A549 (cell line): ENCODE data around the gene CFL1. TPM values are rescaled to one million over a fixed set of nuclear protein-coding genes. Genes with fewer than 3 reads are reported as not detected.

Experiments used
- ATAC-seq, 2 experiments: fragments of 200-7000 bp in 1 of 2; fragments of >200 bp in 1 of 2; cut with Nextera tagmentation in 1 of 2; cut with Tn5 transposase in 1 of 2; 3 replicates each; pipeline versions ENCODE4 v1.8.0 to v1.9.1; 2018 to 2020; ENCODE audit warnings: mild to moderate bottlenecking in 1 of 2, moderate library complexity in 1 of 2
- CTCF ChIA-PET: fragments of 300-600 bp; sonication (Branson Sonifier 250); formaldehyde crosslinking; extraction: SDS; loops from one replicate; lab custom pipeline; 2021; ENCODE audit warnings: antibody characterized with exemption, inconsistent platforms; lab: Yijun Ruan, JAX
- POLR2A ChIA-PET: fragments of 350-600 bp; formaldehyde crosslinking; extraction: SDS; loops from one replicate; lab custom pipeline; 2021; ENCODE audit warnings: antibody characterized with exemption, inconsistent platforms; lab: Yijun Ruan, JAX
- DNase-seq, 2 experiments: peaks; one replicate each; pipeline versions ENCODE4 v3.0.0 to v3.0.0-alpha.2; 2011 to 2016; ENCODE audit warnings: low read depth in 1 of 2, low spot score in 1 of 2
- FAIRE-seq: peaks from 2 replicates; lab custom pipeline; 2011; peaks lifted over from hg19 to GRCh38; lab: Jason Lieb, UNC
- H3K27ac ChIP-seq, 2 experiments: fragments of >200 bp; sonication (Bioruptor Twin); formaldehyde crosslinking; 3 replicates each; pipeline ENCODE4 v1.5.1; 2016 to 2017
- H3K4me1 ChIP-seq: fragments of >200 bp; sonication (Bioruptor Twin); formaldehyde crosslinking; 3 replicates; pipeline ENCODE4 v1.6.1; 2016
- H3K4me2 ChIP-seq: fragments of >200 bp; sonication (Bioruptor Twin); formaldehyde crosslinking; 3 replicates; pipeline ENCODE4 v1.6.1; 2016
- H3K4me3 ChIP-seq: fragments of >200 bp; sonication (Bioruptor Twin); formaldehyde crosslinking; 3 replicates; pipeline ENCODE4 v1.5.1; 2016
- H3K9me3 ChIP-seq: fragments of >200 bp; sonication (Bioruptor Twin); formaldehyde crosslinking; 3 replicates; pipeline ENCODE4 v1.6.1; 2016
- BHLHE40 ChIP-seq: IDR thresholded peaks from 2 replicates; pipeline ENCODE4 v1.6.1; 2012; ENCODE audit warnings: low read depth, low read length, inconsistent platforms
- CBX2 ChIP-seq: fragments of 200-600 bp; sonication (generic); IDR thresholded peaks from 2 replicates; pipeline ENCODE4 v1.6.1; 2016; ENCODE audit warnings: low read depth, mild to moderate bottlenecking, borderline replicate concordance
- CBX8 ChIP-seq: fragments of 200-600 bp; sonication (generic); IDR thresholded peaks from 2 replicates; pipeline ENCODE4 v1.6.1; 2016
- ESRRA ChIP-seq: fragments of 150-350 bp; IDR thresholded peaks from 2 replicates; pipeline ENCODE4 v1.6.1; 2014; ENCODE audit warnings: mild to moderate bottlenecking, low read length, borderline replicate concordance
- GATA3 ChIP-seq: IDR thresholded peaks from 2 replicates; pipeline ENCODE4 v1.6.1; 2012; ENCODE audit warnings: borderline replicate concordance
- HEYL ChIP-seq: fragments of 250-450 bp; sonication (Bioruptor Pico); IDR thresholded peaks from 2 replicates; pipeline ENCODE4 v1.8.0; 2021; ENCODE audit warnings: mild to moderate bottlenecking, moderate library complexity
- HOXA7 ChIP-seq: fragments of 250-450 bp; sonication (Bioruptor Pico); IDR thresholded peaks from 2 replicates; pipeline ENCODE4 v1.5.0; 2020; ENCODE audit warnings: mild to moderate bottlenecking, moderate library complexity
- HOXB13 ChIP-seq: fragments of 250-450 bp; sonication (Bioruptor Pico); IDR thresholded peaks from 2 replicates; pipeline ENCODE4 v1.5.0; 2020; ENCODE audit warnings: low read depth, mild to moderate bottlenecking, moderate library complexity
- KDM5A ChIP-seq: fragments of 200-600 bp; sonication (generic); IDR thresholded peaks from 2 replicates; pipeline ENCODE4 v1.6.1; 2016; ENCODE audit warnings: antibody characterized with exemption, mild to moderate bottlenecking
- NPAS2 ChIP-seq: fragments of 250-450 bp; sonication (Bioruptor Pico); IDR thresholded peaks from 2 replicates; pipeline ENCODE4 v1.8.0; 2022; ENCODE audit warnings: mild to moderate bottlenecking, moderate library complexity, borderline replicate concordance
- PHF8 ChIP-seq: fragments of 200-600 bp; sonication (generic); IDR thresholded peaks from 2 replicates; pipeline ENCODE4 v1.6.1; 2016; ENCODE audit warnings: low read depth, mild to moderate bottlenecking, antibody characterized with exemption, moderate library complexity, borderline replicate concordance
- POLR2A ChIP-seq: IDR thresholded peaks from 2 replicates; pipeline ENCODE4 v1.6.1; 2012; ENCODE audit warnings: mild to moderate bottlenecking, low read length
- TFCP2L1 ChIP-seq: fragments of 250-450 bp; sonication (Bioruptor Pico); IDR thresholded peaks from 2 replicates; pipeline ENCODE4 v1.5.0; 2021; ENCODE audit warnings: mild to moderate bottlenecking
- TP53 ChIP-seq: fragments of 250-450 bp; sonication (Bioruptor Pico); IDR thresholded peaks from 2 replicates; pipeline ENCODE4 v1.5.0; 2021; ENCODE audit warnings: mild to moderate bottlenecking, moderate library complexity
- ZC3H11A ChIP-seq: fragments of 450-650 bp; IDR thresholded peaks from 2 replicates; pipeline ENCODE4 v1.6.1; 2014; ENCODE audit warnings: antibody characterized with exemption, mild to moderate bottlenecking
- ZSCAN20 ChIP-seq: fragments of 250-450 bp; sonication (Bioruptor Pico); IDR thresholded peaks from 2 replicates; pipeline ENCODE4 v1.8.0; 2022; ENCODE audit warnings: mild to moderate bottlenecking, moderate library complexity
- WGBS: methylation state at CpG from one replicate; pipeline ENCODE4 v1.1.6; 2017; ENCODE audit errors: missing lambda C conversion rate; 5-methylcytosine and 5-hydroxymethylcytosine counted together
- polyA plus RNA-seq, 4 experiments: library from polyadenylated mRNA; depleted of rRNA in 3 of 4; stranded (reverse); fragments of >200 nt; fragmentation: RNase III in 1 of 4; extraction: RNeasy Plus Mini Kit Qiagen cat#74134 plus additional on column Dnase treatment in 1 of 4; gene quantifications; 2 replicates in 3 of 4; 3 replicates in 1 of 4; pipeline ENCODE4 v1.2.3, GENCODE V29; 2011 to 2017
- TF ChIP-seq, protein P1 (sequence below): fragments of 200-600 bp; sonication (generic); IDR thresholded peaks from 2 replicates; pipeline ENCODE4 v1.6.1; 2016; ENCODE audit warnings: antibody characterized with exemption, mild to moderate bottlenecking, moderate library complexity
- TF ChIP-seq, protein P2 (sequence below): IDR thresholded peaks from 2 replicates; pipeline ENCODE4 v1.6.1; 2012; ENCODE audit warnings: low read depth, borderline replicate concordance
- TF ChIP-seq, protein P3 (sequence below): fragments of 250-450 bp; sonication (Bioruptor Pico); IDR thresholded peaks from 2 replicates; pipeline ENCODE4 v1.5.0; 2020; ENCODE audit warnings: low read depth, mild to moderate bottlenecking, moderate library complexity
- TF ChIP-seq, protein P4 (sequence below): fragments of 150-350 bp; IDR thresholded peaks from 2 replicates; pipeline ENCODE4 v1.6.1; 2014; ENCODE audit warnings: low read depth, mild to moderate bottlenecking, low read length
- TF ChIP-seq, protein P5 (sequence below): IDR thresholded peaks from 2 replicates; pipeline ENCODE4 v1.6.1; 2012
- TF ChIP-seq, protein P6 (sequence below): fragments of 450-650 bp; IDR thresholded peaks from 2 replicates; pipeline ENCODE4 v1.6.1; 2014; ENCODE audit warnings: antibody characterized with exemption

The CFL1 gene
- polyA plus RNA-seq, 2 of the 4 experiments (the other 2 are of a cell fraction), result 1,591 to 1,780 TPM

DNA sequence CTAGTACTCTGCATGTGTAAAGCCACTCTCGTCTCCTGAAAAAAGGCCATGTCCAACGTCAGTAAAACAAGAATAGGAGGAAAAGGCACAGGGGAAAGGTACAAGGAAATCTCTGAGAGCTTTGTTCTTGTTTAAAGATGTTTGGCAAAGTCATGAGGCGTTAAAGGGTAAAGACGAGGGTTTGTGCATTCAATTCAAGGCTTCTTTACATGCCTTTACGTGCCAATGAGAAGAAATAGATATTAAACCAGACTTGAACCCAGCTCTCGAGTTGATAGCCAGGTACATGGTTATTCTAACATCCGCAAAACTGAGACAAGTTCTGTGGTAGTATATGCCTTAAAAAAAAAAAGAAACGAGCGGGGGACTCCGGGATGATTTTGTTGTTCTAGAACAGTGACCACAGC, 704 bp upstream of the CFL1 start (continued):
- TF ChIP-seq, protein P1, sequence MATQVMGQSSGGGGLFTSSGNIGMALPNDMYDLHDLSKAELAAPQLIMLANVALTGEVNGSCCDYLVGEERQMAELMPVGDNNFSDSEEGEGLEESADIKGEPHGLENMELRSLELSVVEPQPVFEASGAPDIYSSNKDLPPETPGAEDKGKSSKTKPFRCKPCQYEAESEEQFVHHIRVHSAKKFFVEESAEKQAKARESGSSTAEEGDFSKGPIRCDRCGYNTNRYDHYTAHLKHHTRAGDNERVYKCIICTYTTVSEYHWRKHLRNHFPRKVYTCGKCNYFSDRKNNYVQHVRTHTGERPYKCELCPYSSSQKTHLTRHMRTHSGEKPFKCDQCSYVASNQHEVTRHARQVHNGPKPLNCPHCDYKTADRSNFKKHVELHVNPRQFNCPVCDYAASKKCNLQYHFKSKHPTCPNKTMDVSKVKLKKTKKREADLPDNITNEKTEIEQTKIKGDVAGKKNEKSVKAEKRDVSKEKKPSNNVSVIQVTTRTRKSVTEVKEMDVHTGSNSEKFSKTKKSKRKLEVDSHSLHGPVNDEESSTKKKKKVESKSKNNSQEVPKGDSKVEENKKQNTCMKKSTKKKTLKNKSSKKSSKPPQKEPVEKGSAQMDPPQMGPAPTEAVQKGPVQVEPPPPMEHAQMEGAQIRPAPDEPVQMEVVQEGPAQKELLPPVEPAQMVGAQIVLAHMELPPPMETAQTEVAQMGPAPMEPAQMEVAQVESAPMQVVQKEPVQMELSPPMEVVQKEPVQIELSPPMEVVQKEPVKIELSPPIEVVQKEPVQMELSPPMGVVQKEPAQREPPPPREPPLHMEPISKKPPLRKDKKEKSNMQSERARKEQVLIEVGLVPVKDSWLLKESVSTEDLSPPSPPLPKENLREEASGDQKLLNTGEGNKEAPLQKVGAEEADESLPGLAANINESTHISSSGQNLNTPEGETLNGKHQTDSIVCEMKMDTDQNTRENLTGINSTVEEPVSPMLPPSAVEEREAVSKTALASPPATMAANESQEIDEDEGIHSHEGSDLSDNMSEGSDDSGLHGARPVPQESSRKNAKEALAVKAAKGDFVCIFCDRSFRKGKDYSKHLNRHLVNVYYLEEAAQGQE, result no peak
- TF ChIP-seq, protein P2, sequence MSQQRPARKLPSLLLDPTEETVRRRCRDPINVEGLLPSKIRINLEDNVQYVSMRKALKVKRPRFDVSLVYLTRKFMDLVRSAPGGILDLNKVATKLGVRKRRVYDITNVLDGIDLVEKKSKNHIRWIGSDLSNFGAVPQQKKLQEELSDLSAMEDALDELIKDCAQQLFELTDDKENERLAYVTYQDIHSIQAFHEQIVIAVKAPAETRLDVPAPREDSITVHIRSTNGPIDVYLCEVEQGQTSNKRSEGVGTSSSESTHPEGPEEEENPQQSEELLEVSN, result no peak
- TF ChIP-seq, protein P3, sequence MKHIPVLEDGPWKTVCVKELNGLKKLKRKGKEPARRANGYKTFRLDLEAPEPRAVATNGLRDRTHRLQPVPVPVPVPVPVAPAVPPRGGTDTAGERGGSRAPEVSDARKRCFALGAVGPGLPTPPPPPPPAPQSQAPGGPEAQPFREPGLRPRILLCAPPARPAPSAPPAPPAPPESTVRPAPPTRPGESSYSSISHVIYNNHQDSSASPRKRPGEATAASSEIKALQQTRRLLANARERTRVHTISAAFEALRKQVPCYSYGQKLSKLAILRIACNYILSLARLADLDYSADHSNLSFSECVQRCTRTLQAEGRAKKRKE (CRISPR knock-in tag), result no peak
- no peak for TF ChIP-seq NPAS2
- TF ChIP-seq ZC3H11A, result no peak
- TF ChIP-seq CBX2, result no peak
- TF ChIP-seq ZSCAN20, result no peak
- TF ChIP-seq, protein P4, sequence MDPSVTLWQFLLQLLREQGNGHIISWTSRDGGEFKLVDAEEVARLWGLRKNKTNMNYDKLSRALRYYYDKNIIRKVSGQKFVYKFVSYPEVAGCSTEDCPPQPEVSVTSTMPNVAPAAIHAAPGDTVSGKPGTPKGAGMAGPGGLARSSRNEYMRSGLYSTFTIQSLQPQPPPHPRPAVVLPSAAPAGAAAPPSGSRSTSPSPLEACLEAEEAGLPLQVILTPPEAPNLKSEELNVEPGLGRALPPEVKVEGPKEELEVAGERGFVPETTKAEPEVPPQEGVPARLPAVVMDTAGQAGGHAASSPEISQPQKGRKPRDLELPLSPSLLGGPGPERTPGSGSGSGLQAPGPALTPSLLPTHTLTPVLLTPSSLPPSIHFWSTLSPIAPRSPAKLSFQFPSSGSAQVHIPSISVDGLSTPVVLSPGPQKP, result no peak
- no peak for TF ChIP-seq HOXA7
- TF ChIP-seq BHLHE40, result no peak

DNA sequence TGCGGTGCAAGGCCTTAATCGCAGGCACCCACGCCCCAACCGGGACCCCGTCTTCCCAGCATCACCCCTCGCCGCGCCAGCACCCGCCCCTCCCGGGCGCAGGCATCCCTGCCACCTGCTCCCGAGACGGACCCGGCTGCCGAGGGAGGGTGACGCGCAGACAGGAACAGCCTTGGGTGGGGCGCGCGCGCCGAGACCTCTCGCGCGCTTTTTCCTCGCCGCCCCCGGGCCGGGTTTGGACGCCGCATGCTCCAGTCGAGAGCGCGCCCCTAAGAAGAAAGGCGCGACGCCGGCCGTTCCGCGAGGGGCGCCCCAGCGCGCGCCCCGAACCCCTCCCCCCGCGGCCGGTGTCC, 504 bp downstream of the CFL1 start:
- Histone ChIP-seq H3K4me3 (peak overlapping the region; percentile 70), H3K4me1 (peaks cover 33% of the 10 kb centered on the region), H3K27ac (peak overlapping the region; percentile 95 to 97), H3K4me2 (peak overlapping the region; percentile 88), H3K9me3 (no peaks in the 10 kb centered on the region)
- ATAC-seq, result no peak
- no peak for FAIRE-seq
- WGBS, result 0% methylated on average over 12 of the region's 49 CpGs
- DNase-seq, result no peak
- CTCF ChIA-PET, result interaction anchor here (0.9 to 7.6 kb wide), 4 partner anchors 12 to 78 kb away, joined by 3 to 195 read pairs (median 40); partner anchors contain the start of genes CCDC85B, EFEMP2 and FIBP
- peak; percentile 37; the same call in 1 of the 2 replicates for TF ChIP-seq KDM5A
- no peak for TF ChIP-seq HEYL (CRISPR knock-in tag)
- 0 out of 2 replicates have a peak, but pooled peaks have one; percentile 76 for TF ChIP-seq TFCP2L1 (CRISPR knock-in tag)
- POLR2A ChIA-PET, result interaction anchor here (1.0 to 3.4 kb wide), 5 partner anchors 16 to 146 kb away, joined by 3 to 31 read pairs (median 17); partner anchors contain the start of genes CCDC85B, FIBP and RNASEH2C

DNA sequence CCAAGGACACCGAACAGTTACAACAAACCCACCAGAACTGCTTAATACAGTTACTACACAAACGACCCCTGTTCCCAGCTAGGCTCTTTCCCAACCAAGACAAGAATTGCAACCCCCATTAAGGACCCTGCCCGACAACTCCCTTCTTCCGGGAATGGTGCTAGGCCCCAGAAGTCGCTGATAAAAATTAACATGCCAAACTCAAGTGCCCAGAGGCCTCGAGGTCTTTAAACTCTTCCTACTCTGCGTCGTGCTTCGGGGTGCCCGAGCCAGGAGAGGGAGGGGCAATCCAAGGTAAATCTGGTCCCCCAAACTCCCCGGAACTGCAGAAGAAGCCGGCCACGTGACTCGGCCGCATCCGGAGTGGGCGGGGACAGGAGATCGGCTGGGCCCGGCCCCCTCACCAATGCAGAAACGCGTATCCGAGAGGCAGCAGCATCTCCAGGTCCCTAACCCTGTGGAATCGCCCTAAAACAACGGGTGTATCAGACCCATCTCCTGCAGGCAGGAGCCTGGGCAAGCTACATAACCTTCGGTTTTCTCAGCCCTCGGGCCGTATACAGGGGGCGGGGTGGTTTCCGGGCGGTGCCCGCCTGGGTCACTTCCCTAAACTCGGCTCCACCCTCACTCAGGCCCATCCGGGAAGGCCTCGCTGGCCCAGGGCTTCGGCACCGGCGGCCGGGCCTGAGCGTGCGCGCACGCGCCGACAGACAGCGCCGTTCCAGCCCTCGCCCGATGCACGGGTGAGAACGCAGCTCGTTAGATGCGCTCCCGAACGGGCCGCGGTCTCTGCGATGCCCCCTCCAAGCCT, 1.1 kb downstream of the CFL1 start:
- FAIRE-seq, result no peak
- Histone ChIP-seq H3K4me2 (peak overlapping the region; percentile 88), H3K27ac (peak overlapping the region; percentile 95 to 97), H3K4me3 (peak overlapping the region; percentile 70), H3K4me1 (peaks cover 28% of the 10 kb centered on the region), H3K9me3 (no peaks in the 10 kb centered on the region)
- peak in 1 of 2 experiments; percentile 81 for DNase-seq
- peak; percentile 27 to 33 for ATAC-seq
- POLR2A ChIA-PET, result interaction anchor here (1.0 to 3.4 kb wide), 2 partner anchors 137 to 146 kb away, joined by 8 to 17 read pairs; partner anchors contain the start of gene RNASEH2C
- 2% methylated on average over 25 of the region's 57 CpGs for WGBS
- CTCF ChIA-PET, result interaction anchor here (0.9 to 1.4 kb wide), 2 partner anchors 28 to 39 kb away, joined by 3 to 4 read pairs; no protein-coding TSS in a partner anchor
- TF ChIP-seq CBX8 (no peak), ESRRA (no peak), GATA3 (0 out of 2 replicates have a peak, but pooled peaks have one; percentile 4), HOXB13 (CRISPR knock-in tag) (no peak), POLR2A (peak; percentile 45), PHF8 (peak; percentile 27; the same call in 1 of the 2 replicates), HOXA7 (0 out of 2 replicates have a peak, but pooled peaks have one; percentile 20), TP53 (CRISPR knock-in tag) (0 out of 2 replicates have a peak, but pooled peaks have one; percentile 21)
- TF ChIP-seq, protein P5, sequence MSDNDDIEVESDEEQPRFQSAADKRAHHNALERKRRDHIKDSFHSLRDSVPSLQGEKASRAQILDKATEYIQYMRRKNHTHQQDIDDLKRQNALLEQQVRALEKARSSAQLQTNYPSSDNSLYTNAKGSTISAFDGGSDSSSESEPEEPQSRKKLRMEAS, result peak; percentile 57; the same call in 1 of the 2 replicates
- TF ChIP-seq, protein P1, result 0 out of 2 replicates have a peak, but pooled peaks have one; percentile 11
- TF ChIP-seq, protein P6, sequence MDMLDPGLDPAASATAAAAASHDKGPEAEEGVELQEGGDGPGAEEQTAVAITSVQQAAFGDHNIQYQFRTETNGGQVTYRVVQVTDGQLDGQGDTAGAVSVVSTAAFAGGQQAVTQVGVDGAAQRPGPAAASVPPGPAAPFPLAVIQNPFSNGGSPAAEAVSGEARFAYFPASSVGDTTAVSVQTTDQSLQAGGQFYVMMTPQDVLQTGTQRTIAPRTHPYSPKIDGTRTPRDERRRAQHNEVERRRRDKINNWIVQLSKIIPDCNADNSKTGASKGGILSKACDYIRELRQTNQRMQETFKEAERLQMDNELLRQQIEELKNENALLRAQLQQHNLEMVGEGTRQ, result peak; percentile 89
